ENCODE results near the gene PHF8.
A peak's percentile ranks its signal among the peaks of the same experiment; 100 is the strongest.

The PHF8 gene

GRCh38 chrX:54024350-54024749 is 19.9 kb downstream of the PHF8 start:
- FAIRE-seq (no peak), DNase-seq (ENCODE audit: low spot score) (no peak)

GRCh38 chrX:54012830-54013500 is 31.3 kb downstream of the PHF8 start:
- no peak for DNase-seq (ENCODE audit: low spot score)

GRCh38 chrX:54007682-54008081 is 36.6 kb downstream of the PHF8 start:
- no peak for FAIRE-seq
- DNase-seq (ENCODE audit: low spot score) = no peak

More at GRCh38 chrX:54012830-54013500, 31.3 kb downstream of the PHF8 start:
- no peak for FAIRE-seq

- FAIRE-seq (no peak), DNase-seq (ENCODE audit: low spot score) (no peak)
These were observed 46.5 kb downstream of the PHF8 start for GRCh38 chrX:53997724-53998123.

- FAIRE-seq = no peak
- no peak for DNase-seq (ENCODE audit: low spot score)
These were observed 51.7 kb downstream of the PHF8 start for GRCh38 chrX:53992589-53992988.

- FAIRE-seq = no peak
These were observed 54.1 kb downstream of the PHF8 start for GRCh38 chrX:53990171-53990570.

GRCh38 chrX:53984895-53985294 is 59.4 kb downstream of the PHF8 start:
- FAIRE-seq (no peak), DNase-seq (ENCODE audit: low spot score) (no peak)

More at GRCh38 chrX:53990171-53990570, 54.1 kb downstream of the PHF8 start:
- DNase-seq (ENCODE audit: low spot score) = no peak

- no peak for FAIRE-seq
- no peak for DNase-seq (ENCODE audit: low spot score)
These were observed 69.7 kb downstream of the PHF8 start for GRCh38 chrX:53974529-53974928.

- no peak for DNase-seq (ENCODE audit: low spot score)
- no peak for FAIRE-seq
These were observed 74.7 kb downstream of the PHF8 start for GRCh38 chrX:53969540-53969939.

GRCh38 chrX:53950130-53950733 is 94.0 kb downstream of the PHF8 start:
- FAIRE-seq (no peak), DNase-seq (ENCODE audit: low spot score) (no peak)

- DNase-seq (ENCODE audit: low spot score) (no peak), FAIRE-seq (no peak)
These were observed 104.1 kb downstream of the PHF8 start for GRCh38 chrX:53940180-53940579.

GRCh38 chrX:53939127-53939526 is 105.1 kb downstream of the PHF8 start:
- FAIRE-seq = no peak

GRCh38 chrX:53930515-53931380 is 113.5 kb downstream of the PHF8 start:
- FAIRE-seq = no peak
- peak; percentile 26 for DNase-seq (ENCODE audit: low spot score)

More at GRCh38 chrX:53939127-53939526, 105.1 kb downstream of the PHF8 start:
- no peak for DNase-seq (ENCODE audit: low spot score)

- no peak for DNase-seq (ENCODE audit: low spot score)
These were observed 118.2 kb downstream of the PHF8 start for GRCh38 chrX:53926030-53926429.

GRCh38 chrX:53918702-53919101 is 125.6 kb downstream of the PHF8 start:
- FAIRE-seq (no peak), DNase-seq (ENCODE audit: low spot score) (no peak)

More at GRCh38 chrX:53926030-53926429, 118.2 kb downstream of the PHF8 start:
- no peak for FAIRE-seq

- DNase-seq (ENCODE audit: low spot score) (no peak), FAIRE-seq (no peak)
These were observed 143.7 kb downstream of the PHF8 start for GRCh38 chrX:53900623-53901022.

GRCh38 chrX:53895270-53895669 is 149.0 kb downstream of the PHF8 start:
- DNase-seq (ENCODE audit: low spot score) (no peak), FAIRE-seq (no peak)
